Astrocyte of the spinal cord (primary cell): ENCODE measurements around the gene TAF12.

Experiments
- DNase-seq: peaks from one replicate; pipeline ENCODE4 v3.0.0; 2011; ENCODE audit warnings: low read depth, low spot score
- H3K4me3 ChIP-seq: 2 replicates; pipeline ENCODE4 v1.5.1; 2011; ENCODE audit warnings: low read depth, mild to moderate bottlenecking, low read length, moderate library complexity
- in situ Hi-C: cut with HindIII; loops from 2 replicates; pipeline ENCODE4 v1.10.0; 2017; ENCODE audit warnings: low sequenced_read_pairs
- TF ChIP-seq, protein P1 (sequence below): IDR thresholded peaks from 2 replicates; pipeline ENCODE4 v1.5.1; 2012; ENCODE audit warnings: low read depth, mild to moderate bottlenecking, low read length, inconsistent platforms

TAF12 gene

DNA sequence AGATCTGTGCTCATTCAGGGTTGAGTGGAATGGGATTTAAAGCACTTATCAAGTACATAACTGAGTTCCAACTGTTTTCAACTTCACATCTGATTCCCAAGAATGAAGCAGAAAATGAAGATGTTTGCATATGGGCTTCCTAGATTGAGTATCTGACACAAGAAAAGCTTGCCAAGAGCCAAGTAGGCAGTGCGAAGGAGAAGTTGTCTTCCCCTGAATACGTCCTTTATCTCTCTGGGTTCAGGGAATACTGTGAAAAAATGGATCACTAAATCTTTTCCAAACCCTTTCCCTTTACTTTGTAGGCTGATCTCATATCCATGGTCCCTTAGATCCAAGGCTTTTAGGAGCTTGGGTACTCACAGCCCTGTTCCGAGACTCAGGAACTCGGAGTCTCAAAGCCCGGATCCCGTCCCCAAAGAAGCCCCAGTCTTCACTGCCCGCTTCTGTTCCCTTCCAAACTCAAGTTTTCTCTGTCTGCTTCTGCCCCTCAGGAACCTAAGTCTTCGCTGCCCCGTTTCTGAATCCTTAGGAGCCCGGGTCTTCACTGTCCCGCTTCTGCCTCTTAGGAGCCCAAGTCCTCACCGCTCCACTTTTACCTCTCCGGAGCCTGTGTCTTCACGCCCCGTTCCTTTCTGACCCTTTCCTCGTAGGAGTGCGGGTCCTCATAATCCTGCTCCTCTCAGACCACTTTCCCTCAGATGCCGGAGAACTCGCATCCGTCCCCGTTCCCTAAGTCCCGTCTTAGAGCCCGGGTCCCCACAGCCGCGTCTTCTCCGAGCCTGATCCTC is 616 bp downstream of the TAF12 start:
- TF ChIP-seq, protein P1, sequence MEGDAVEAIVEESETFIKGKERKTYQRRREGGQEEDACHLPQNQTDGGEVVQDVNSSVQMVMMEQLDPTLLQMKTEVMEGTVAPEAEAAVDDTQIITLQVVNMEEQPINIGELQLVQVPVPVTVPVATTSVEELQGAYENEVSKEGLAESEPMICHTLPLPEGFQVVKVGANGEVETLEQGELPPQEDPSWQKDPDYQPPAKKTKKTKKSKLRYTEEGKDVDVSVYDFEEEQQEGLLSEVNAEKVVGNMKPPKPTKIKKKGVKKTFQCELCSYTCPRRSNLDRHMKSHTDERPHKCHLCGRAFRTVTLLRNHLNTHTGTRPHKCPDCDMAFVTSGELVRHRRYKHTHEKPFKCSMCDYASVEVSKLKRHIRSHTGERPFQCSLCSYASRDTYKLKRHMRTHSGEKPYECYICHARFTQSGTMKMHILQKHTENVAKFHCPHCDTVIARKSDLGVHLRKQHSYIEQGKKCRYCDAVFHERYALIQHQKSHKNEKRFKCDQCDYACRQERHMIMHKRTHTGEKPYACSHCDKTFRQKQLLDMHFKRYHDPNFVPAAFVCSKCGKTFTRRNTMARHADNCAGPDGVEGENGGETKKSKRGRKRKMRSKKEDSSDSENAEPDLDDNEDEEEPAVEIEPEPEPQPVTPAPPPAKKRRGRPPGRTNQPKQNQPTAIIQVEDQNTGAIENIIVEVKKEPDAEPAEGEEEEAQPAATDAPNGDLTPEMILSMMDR = no peak
- DNase-seq = no peak
- in situ Hi-C loops = no loop called here
- peak overlapping the region; percentile 98 for H3K4me3 ChIP-seq

DNA sequence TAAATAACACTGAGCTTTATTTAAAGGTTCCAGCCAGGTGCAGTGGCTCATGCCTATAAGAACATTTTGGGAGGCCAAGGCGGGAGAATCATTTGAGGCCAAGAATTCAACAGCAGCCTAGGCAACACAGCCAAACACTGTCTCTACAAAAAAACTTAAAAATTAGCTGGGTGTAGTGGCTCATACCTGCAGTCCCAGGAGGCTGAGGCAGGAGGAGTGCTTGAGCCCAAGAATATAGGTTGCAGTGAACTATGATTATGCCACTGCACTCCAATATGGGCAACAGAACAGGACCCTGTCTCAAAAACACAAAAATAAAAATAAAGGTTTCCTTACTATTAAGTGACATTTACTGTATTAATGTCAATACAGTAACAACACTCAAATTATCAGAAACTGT is 2.1 kb downstream of the TAF12 start:
- peak; percentile 10 for DNase-seq
- in situ Hi-C loops = no loop called here
- no peak overlapping the region for H3K4me3 ChIP-seq
- TF ChIP-seq, protein P1 = peak; percentile 50

DNA sequence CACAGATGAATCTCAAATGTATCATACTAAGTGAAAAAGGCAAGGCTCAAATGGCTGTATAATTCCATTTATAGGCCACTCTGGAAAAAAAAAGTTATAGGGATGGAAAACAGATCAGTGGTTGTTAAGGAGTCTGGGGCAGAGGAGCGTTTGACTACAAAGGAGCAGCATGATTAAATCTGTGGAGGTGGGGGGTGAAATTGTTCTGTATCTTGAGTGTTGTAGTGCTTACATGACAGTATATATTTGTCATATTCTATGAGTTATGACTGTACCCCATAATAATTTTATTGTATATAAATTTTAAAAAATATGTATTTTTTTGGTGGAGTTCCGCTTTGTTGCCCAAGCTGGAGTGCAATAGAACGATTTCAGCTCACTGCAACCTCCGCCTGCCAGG is 10.3 kb downstream of the TAF12 start:
- DNase-seq = no peak
- TF ChIP-seq, protein P1 = no peak
- in situ Hi-C loops = no loop called here
- no peak overlapping the region for H3K4me3 ChIP-seq

DNA sequence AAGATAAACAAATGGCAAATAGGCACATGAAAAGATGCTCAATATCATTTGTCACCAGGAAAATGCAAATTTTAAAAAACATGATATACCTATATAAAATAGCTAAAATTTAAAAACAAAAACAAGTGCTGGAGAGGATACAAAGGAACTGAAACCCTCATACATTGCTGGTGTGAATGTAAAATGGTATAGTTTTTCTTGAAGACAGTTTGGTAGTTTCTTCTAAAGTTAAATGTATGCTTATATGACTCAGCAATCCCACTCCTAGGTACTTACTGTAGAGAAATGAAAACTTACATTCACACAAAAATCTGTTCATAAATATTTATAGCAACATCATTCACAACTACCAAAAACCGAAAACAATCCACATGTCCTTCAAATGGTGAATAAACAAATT is 11.2 kb downstream of the TAF12 start:
- TF ChIP-seq, protein P1 = no peak
- DNase-seq = no peak
- no peak overlapping the region for H3K4me3 ChIP-seq
- in situ Hi-C loops = no loop called here

DNA sequence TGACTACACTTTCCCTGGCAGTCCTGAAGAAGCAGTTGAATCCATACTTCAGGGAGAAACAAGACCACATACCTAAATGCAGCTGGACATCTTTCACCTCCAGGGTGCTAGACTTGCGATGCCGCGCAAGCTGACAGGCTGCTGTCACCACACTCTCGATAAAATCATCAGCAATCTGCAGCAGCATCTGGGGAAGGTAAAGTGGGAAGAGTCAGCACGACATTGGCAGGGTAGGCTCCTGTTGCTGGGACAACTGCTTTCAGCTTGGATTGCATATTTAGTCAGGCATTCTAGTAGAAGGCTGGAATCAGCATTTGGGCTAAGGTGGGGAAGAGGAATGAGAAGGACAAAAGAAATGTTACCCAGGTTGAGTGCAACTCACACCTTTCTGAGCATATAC is 29.7 kb downstream of the TAF12 start:
- in situ Hi-C loops = no loop called here
- no peak for DNase-seq
- no peak overlapping the region for H3K4me3 ChIP-seq
- TF ChIP-seq, protein P1 = no peak

DNA sequence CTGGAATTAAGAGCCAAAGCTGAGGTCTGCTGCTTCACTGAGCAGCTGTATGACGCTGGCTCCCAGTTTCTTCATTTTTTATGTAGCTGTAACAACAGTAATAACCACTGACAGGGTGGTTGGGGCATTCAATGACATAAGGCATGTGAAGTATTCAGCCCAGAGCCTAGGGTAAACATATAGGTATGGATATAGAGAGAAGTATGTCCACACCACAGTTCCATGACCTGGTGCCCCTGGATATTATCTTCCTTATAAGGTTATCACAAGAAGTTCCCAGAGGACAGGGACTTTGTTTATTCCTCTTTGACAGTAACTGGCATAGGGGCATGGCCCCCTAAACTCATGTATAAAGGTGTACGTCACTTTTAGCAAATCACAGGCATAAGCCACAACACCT is 36.1 kb downstream of the TAF12 start:
- TF ChIP-seq, protein P1 = no peak
- DNase-seq = no peak
- in situ Hi-C loops = no loop called here

More for the DNA sequence above, 36.1 kb downstream of the TAF12 start:
- no peak overlapping the region for H3K4me3 ChIP-seq
